LNCaP clone FGC (cell line): ENCODE measurements around the gene TANC2.

Experiments
- DNase-seq: peaks from one replicate; pipeline ENCODE4 v3.0.0-alpha.2; 2011; ENCODE audit warnings: low read depth
- H3K4me3 ChIP-seq: 2 replicates; pipeline ENCODE4 v1.5.1; 2011; ENCODE audit warnings: mild to moderate bottlenecking, low read depth, low read length, control low read depth
- TF ChIP-seq, protein P1 (sequence below): IDR thresholded peaks from 2 replicates; pipeline ENCODE4 v1.5.1; 2012; ENCODE audit warnings: mild to moderate bottlenecking; ENCODE audit not compliant: control insufficient read depth, insufficient read depth; ENCODE audit errors: extremely low read depth

The TANC2 gene

DNA sequence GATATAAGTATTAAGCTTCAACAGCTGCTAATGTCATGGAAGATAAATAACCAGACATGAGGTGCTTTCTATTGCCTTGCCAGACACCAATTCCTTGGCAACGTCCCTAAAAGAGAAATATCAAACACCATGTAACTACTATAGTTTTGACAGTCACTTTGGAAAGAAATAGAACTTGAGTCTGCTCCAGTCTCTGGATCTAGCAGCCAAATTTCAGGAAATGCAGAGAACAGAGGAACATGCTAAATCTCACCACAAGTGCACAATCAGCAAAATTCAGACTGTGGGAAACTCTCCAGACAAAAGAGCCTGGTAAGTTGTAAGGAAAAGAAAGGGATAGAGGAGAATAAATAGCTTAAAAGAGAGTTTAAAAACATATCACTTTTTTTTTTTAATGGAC, 28.4 kb upstream of the TANC2 start:
- no peak overlapping the region for H3K4me3 ChIP-seq
- DNase-seq, result no peak
- TF ChIP-seq, protein P1, sequence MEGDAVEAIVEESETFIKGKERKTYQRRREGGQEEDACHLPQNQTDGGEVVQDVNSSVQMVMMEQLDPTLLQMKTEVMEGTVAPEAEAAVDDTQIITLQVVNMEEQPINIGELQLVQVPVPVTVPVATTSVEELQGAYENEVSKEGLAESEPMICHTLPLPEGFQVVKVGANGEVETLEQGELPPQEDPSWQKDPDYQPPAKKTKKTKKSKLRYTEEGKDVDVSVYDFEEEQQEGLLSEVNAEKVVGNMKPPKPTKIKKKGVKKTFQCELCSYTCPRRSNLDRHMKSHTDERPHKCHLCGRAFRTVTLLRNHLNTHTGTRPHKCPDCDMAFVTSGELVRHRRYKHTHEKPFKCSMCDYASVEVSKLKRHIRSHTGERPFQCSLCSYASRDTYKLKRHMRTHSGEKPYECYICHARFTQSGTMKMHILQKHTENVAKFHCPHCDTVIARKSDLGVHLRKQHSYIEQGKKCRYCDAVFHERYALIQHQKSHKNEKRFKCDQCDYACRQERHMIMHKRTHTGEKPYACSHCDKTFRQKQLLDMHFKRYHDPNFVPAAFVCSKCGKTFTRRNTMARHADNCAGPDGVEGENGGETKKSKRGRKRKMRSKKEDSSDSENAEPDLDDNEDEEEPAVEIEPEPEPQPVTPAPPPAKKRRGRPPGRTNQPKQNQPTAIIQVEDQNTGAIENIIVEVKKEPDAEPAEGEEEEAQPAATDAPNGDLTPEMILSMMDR, result no peak

DNA sequence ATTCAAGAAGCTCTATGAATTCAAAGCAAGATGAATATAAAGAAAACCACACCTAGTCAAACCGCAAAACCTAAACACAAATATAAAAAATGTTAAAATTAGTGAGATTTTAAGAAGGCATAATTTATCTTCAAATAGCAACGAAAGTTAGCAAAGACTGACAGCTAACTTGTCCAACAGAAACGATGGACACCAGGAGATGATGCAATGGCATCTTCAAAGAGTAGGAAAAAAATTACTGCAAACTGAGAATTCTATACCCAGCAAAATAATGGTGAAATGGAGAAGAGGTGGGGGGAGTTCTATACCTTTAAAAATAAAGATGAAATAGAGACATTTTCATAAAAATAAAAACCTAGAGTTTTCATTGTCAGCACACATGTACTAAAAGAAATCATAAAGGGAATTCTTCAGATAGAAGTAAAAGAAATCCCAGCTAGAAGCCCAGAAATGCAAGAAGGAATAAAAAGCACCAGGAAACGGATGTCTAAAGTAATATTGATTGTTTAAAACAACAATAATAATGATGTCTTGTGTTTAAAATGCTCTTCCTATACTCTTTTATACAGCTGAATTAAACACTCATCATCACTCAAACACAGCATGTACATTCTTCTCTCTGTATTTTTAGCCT, 24.6 kb upstream of the TANC2 start:
- TF ChIP-seq, protein P1, result no peak
- no peak for DNase-seq

DNA sequence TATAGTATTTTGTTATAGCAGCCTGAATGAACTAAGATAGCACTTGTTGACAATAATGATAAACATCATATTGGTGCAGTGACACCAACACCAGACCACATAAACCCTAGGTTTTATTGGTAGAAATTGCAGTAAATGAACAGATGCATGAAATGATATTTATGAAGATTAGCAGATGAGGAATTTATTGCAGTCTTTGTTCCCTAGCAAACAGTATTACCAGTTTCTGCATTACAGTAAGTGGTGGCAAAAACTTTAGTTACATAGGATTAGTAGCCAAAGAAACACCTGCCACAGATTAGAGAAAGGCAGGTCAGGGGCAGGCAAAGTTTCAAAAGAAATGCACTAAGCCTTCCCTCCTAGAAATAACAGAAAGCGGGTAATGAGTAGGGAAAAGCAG, 17.7 kb upstream of the TANC2 start:
- TF ChIP-seq, protein P1, result no peak
- DNase-seq, result no peak
- H3K4me3 ChIP-seq, result no peak overlapping the region

More for the DNA sequence above, 24.6 kb upstream of the TANC2 start:
- no peak overlapping the region for H3K4me3 ChIP-seq

DNA sequence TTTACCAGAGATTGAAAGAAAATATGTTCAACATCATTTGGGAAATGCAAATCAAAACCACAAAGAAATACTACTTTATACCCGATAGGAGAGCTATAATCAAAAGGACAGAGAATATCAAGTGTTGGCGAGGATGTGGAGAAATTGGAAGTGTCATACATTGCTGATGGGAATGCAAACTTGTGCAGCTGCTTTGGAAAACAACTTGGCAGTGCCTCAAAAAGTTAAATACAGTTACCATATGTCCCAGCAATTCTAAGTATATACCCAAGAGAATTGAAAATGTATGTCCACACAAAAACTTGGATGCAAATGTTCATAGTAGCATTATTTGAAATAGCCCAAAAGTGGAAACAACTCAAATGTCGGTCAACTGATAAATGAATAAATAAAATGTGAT, 17.0 kb upstream of the TANC2 start:
- H3K4me3 ChIP-seq, result no peak overlapping the region
- DNase-seq, result no peak
- TF ChIP-seq, protein P1, result no peak

DNA sequence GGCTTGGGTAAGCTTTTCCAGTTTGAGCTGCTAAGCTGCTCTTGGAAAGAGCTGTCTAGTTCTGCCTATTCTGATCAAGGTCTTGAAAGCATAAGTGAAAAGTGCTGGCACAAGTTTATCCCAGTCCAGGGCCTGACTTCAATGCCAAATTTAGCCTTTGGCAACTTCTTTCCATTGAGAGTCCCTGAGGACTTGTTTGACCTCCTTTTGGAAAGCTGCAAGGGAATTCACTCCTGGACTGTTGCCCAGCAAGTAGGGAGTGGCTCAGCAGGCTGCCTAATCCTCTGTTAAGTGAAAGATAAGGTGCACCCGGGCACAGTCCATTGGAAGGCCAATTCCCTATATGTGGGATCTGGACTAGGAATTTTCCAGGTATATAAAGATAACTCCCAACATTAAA, 16.0 kb upstream of the TANC2 start:
- DNase-seq, result peak; percentile 75
- H3K4me3 ChIP-seq, result no peak overlapping the region
- TF ChIP-seq, protein P1, result no peak

DNA sequence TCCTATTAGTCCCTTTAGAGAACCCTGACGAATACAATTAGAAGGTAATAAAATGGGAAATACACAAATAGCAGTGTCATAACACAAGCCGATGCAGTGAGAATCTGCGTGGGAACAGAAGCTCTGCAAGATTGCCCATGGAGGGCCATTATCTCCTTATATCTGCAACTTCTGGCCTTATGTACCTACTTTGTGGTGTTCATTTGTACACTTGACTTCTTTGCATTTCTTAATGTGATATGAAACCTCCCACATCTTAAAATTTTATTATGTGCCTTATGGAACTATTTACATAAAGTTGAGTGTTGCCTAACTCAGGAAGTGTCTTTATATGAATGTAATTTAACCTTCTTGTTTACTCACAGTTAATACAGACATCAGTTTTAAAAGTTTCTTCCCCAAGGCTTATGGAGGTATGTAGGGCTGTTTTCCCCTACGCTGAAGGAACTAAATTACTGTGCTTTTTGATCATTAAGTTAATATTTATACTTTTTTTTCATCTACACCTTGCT, 10.1 kb upstream of the TANC2 start:
- peak; percentile 46 for DNase-seq
- no peak overlapping the region for H3K4me3 ChIP-seq
- TF ChIP-seq, protein P1, result no peak

DNA sequence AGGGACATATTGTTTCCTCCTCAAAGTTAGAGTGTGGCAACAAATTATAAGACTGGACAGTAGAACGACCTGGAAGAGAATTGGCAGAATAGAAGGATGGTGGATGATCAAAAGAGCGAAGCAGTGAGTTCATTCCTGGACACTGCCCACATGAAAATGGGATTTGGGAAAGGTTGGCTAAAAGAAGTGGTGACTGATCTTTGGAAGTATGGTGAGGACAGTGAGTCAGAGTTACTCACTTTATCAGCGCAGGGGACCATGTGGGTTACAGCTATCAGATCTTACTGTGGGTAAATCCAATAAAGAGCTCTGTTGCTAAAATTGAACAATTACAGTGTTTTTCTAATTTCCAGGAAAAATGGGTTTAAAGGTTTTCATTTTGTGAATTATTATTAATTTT, 2.7 kb upstream of the TANC2 start:
- no peak overlapping the region for H3K4me3 ChIP-seq
- TF ChIP-seq, protein P1, result no peak
- no peak for DNase-seq
